OCI-LY7 (cell line): ENCODE measurements around the gene LRP3.

Experiments
- CTCF ChIP-seq: fragments of 200-600 bp; sonication (generic); conservative IDR thresholded peaks from 2 replicates; pipeline ENCODE4 v1.5.1; 2014; ENCODE audit warnings: mild to moderate bottlenecking, antibody characterized with exemption, low read length, moderate library complexity, mixed read lengths
- EZH2phosphoT487 ChIP-seq: fragments of 200-600 bp; sonication (generic); IDR thresholded peaks from 2 replicates; pipeline ENCODE4 v1.6.1; 2018; ENCODE audit warnings: low read depth, borderline replicate concordance, mild to moderate bottlenecking, mixed run types, antibody characterized with exemption, low read length, moderate library complexity, mixed read lengths

- TF ChIP-seq CTCF (no peak), EZH2phosphoT487 (no peak)
Measured at GRCh38 chr19:33202546-33203507, 8.7 kb downstream of the LRP3 start.
